NB4 (cell line): Measurements from ENCODE around the gene SLC29A4.
"Not testable (repeated sequence)": the region's sequence is repeated elsewhere in the genome, so short reads cannot be mapped to it uniquely, and the experiment has no call there.

Experiments
- DNase-seq: peaks from one replicate; pipeline ENCODE4 v3.0.0; 2010; ENCODE audit warnings: low read depth
- H3K4me3 ChIP-seq: one replicate; pipeline ENCODE4 v1.5.1; 2011; ENCODE audit warnings: mild to moderate bottlenecking, low read depth, low read length, moderate library complexity
- MAX ChIP-seq: IDR thresholded peaks from 2 replicates; pipeline ENCODE4 v1.6.1; 2011; ENCODE audit warnings: low read depth, low read length
- MYC ChIP-seq: IDR thresholded peaks from 2 replicates; pipeline ENCODE4 v1.6.1; 2011; ENCODE audit warnings: low read depth, low read length
- POLR2A ChIP-seq: IDR thresholded peaks from 2 replicates; pipeline ENCODE4 v1.6.1; 2011; ENCODE audit warnings: mild to moderate bottlenecking; ENCODE audit not compliant: insufficient read length; ENCODE audit errors: extremely low read depth
- TF ChIP-seq, protein P1 (sequence below): IDR thresholded peaks from one replicate; pipeline ENCODE4 v1.5.1; 2012; ENCODE audit warnings: low read depth, low read length

Gene SLC29A4

DNA sequence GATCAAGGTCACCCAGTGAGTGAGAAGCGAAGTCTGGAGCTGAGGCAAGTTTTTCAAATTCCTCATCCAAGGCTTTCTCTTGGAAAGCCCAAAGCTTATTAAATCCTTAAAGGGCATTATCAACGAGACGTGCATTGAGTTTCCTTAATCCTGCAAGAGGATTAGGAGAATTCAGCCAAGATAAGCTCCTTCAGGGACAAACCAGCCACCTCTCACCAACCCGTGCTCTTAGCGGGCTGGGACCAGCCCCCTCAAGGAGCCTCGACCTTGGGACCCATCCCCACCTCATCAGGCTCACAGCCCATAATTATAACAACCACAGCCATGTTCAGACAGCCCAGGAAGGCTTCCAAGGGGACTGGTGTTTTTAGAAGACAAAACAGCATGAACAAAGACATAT is 12.0 kb upstream of the SLC29A4 start:
- no peak overlapping the region for H3K4me3 ChIP-seq
- no peak for DNase-seq
- TF ChIP-seq POLR2A, result no peak
- TF ChIP-seq, protein P1, sequence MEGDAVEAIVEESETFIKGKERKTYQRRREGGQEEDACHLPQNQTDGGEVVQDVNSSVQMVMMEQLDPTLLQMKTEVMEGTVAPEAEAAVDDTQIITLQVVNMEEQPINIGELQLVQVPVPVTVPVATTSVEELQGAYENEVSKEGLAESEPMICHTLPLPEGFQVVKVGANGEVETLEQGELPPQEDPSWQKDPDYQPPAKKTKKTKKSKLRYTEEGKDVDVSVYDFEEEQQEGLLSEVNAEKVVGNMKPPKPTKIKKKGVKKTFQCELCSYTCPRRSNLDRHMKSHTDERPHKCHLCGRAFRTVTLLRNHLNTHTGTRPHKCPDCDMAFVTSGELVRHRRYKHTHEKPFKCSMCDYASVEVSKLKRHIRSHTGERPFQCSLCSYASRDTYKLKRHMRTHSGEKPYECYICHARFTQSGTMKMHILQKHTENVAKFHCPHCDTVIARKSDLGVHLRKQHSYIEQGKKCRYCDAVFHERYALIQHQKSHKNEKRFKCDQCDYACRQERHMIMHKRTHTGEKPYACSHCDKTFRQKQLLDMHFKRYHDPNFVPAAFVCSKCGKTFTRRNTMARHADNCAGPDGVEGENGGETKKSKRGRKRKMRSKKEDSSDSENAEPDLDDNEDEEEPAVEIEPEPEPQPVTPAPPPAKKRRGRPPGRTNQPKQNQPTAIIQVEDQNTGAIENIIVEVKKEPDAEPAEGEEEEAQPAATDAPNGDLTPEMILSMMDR, result no peak
- TF ChIP-seq MYC, result no peak
- TF ChIP-seq MAX, result no peak

DNA sequence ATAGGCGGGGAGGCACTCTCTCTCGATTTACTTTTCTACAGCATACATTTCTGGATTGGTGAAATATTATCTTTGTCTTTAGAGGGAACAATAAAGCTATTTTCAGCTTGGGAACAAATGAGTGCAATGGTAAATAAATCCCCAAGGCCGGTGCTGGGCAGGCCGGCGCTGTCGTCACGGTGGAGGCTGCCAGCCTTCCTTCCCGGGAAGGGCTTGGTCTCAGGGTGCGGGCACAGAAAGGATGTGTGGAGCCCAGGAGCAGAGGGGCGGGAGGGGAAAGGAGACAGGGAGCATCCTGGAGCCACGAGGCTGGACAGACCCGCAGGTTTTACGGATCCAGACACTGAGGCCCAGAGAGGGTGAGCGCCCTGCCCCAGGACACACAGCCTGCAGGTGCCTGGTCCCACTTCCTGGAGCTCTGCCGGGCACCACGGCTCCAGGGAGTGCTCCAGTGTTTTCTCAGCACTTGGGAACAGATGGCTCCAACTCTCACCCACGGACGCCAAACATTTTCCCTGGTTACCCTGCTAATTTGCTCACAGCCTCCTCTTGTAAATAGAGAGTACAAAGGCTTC is 8.8 kb upstream of the SLC29A4 start:
- DNase-seq, H3K4me3 ChIP-seq: not testable (repeated sequence)

- no peak overlapping the region for H3K4me3 ChIP-seq
- TF ChIP-seq MYC, result no peak
- TF ChIP-seq MAX, result no peak
- TF ChIP-seq POLR2A, result no peak
- TF ChIP-seq, protein P1, result no peak
- no peak for DNase-seq
Measured at GRCh38 chr7:5274441-5274840, 8.3 kb upstream of the SLC29A4 start.

DNA sequence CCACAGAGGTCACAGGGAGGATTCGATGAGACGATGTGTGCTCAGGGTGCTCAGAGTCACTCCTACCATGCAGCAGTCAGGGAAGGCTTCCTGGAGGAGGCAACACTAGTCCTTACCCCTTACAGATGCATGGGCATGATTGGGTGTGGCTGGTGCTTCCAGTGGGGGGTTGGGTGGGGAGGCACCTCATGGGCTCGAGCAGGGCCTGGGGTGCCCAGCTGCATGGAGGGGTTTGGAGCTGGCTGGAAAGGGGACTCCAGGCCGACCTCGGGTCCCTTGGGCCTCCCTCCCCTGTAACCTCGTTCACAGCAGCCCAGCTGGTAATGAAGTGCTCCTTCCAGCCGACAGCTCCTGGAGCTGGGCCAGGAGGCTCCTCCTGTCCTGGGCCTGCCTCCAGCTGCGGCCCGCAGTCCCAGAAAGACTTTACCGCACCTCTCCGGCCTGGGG is 7.7 kb upstream of the SLC29A4 start:
- not testable (repeated sequence) for H3K4me3 ChIP-seq, DNase-seq

GRCh38 chr7:5275510-5275909 is 7.2 kb upstream of the SLC29A4 start:
- not testable (repeated sequence) for H3K4me3 ChIP-seq, DNase-seq

GRCh38 chr7:5276123-5276522 is 6.6 kb upstream of the SLC29A4 start:
- not testable (repeated sequence) for H3K4me3 ChIP-seq, DNase-seq

GRCh38 chr7:5276611-5277010 is 6.1 kb upstream of the SLC29A4 start:
- H3K4me3 ChIP-seq, result no peak overlapping the region
- no peak for DNase-seq
- TF ChIP-seq POLR2A (no peak), MAX (no peak), MYC (no peak)
- TF ChIP-seq, protein P1, result no peak

DNA sequence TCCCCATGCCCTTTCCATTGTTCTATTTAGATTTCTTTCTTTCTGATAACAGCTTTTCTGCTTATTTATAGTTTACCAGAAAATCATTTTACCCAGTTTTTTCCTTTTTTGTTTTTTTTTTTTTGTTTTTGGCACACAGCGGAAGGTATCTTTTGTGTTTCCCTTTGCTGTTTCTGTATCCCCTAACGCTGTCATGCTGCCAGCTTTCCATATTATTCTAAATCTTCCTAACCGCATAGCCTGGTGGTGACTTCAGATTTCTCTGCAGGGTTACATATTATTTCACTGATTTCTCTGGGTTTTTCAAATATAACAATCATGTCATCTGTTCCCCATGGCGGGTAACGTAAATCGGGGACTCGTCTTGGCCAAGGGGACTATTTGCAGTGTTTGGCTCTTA is 4.0 kb upstream of the SLC29A4 start:
- TF ChIP-seq MYC (no peak), MAX (no peak)
- H3K4me3 ChIP-seq, result no peak overlapping the region
- no peak for DNase-seq

DNA sequence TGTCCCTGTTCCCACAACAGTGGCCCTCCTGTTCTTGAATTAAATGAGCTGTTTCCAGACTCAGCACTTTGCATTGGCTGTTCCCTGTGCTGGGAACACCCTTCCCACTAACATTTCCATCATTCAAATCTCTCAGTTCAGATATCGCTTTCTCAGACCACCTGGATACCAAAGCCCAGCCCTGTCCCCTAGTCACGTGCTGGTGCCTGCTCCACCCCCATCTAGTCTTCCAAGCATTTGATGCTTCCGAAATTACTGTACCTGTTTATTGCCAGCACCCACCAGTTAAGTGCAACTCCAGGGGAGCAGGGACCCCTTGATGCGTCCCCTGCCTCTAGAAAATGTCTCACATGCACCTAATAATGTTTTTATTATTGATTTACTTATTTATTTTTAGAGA is 3.0 kb upstream of the SLC29A4 start:
- DNase-seq, result no peak
- no peak overlapping the region for H3K4me3 ChIP-seq
- no peak for TF ChIP-seq MAX
- TF ChIP-seq POLR2A, result no peak
- TF ChIP-seq MYC, result no peak
- TF ChIP-seq, protein P1, result no peak

- not testable (repeated sequence) for H3K4me3 ChIP-seq, DNase-seq
Measured at GRCh38 chr7:5281598-5282500, 894 bp upstream of the SLC29A4 start.
